GM18870 (cell line): Measurements from ENCODE around the gene KIF4A.

Experiments
- ATAC-seq: cut with Tn5 transposase; IDR thresholded peaks from one replicate; pipeline ENCODE4 v1.9.1; 2021; ENCODE audit warnings: moderate library complexity; ENCODE audit not compliant: unreplicated experiment

KIF4A gene

DNA sequence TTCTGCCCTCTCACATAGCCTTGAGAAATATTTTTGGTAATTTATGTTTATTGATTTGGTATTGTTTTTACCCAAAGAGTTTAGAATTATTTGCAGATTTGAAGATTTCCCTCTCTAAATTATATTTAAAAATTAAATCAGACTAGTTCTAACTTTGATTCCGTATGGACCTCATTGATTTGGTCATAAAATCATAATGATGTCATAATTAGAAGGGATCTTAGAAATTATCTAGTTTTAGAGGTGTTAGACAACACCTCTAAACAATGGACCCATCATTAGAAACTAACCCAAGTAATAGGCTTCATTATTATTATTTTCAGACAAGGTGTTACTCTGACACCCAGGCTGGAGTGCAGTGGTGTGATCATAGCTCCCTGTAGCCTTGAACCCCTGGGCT lies 178.8 kb downstream of the KIF4A start:
- ATAC-seq: no peak
